Measurements from ENCODE around the gene CUL3. TPM values are rescaled to one million over a fixed set of nuclear protein-coding genes. Genes with fewer than 3 reads are reported as not detected.
"Not testable (repeated sequence)": the region's sequence is repeated elsewhere in the genome, so short reads cannot be mapped to it uniquely, and the experiment has no call there.

The CUL3 gene
- total and polyA plus RNA-seq, 3 donors from 2014 or later: 184 to 442 (median 256) TPM

- TF ChIP-seq CTCF (IDR thresholded peaks at IDR 0.05) (no peak), POLR2A (IDR thresholded peaks at IDR 0.05) (no peak)
- Histone ChIP-seq H3K9me3 (no peaks in the 10 kb centered on the region), H3K27ac (no peak overlapping the region), H3K4me3 (no peak overlapping the region), H3K27me3 (no peaks in the 10 kb centered on the region), H3K36me3 (ENCODE audit: low read depth, missing control alignments) (no peaks in the 10 kb centered on the region), H3K4me1 (peaks cover 4% of the 10 kb centered on the region)
- DNase-seq: no peak
- intact Hi-C loops (cut with DNase I; ENCODE audit: low total_unique reads): no loop called here
- 64 to 93% methylated on average over 2 to 3 of the region's 3 CpGs for WGBS, 2 donors
Measured at GRCh38 chr2:224528171-224528570, 57.0 kb downstream of the CUL3 start.

- Histone ChIP-seq H3K27ac (no peak overlapping the region), H3K36me3 (ENCODE audit: low read depth, missing control alignments) (no peaks in the 10 kb centered on the region), H3K4me3 (no peak overlapping the region), H3K27me3 (no peaks in the 10 kb centered on the region), H3K9me3 (no peaks in the 10 kb centered on the region), H3K4me1 (peaks cover 4% of the 10 kb centered on the region)
- WGBS, 2 donors: 76 to 95% methylated on average over 1 of the region's 1 CpG
- TF ChIP-seq POLR2A (IDR thresholded peaks at IDR 0.05) (no peak), CTCF (IDR thresholded peaks at IDR 0.05) (no peak)
- intact Hi-C loops (cut with DNase I; ENCODE audit: low total_unique reads): no loop called here
- no peak for DNase-seq
Measured at GRCh38 chr2:224525774-224526173, 59.4 kb downstream of the CUL3 start.

GRCh38 chr2:224524657-224525056 is 60.5 kb downstream of the CUL3 start:
- H3K27me3 ChIP-seq: no peaks in the 10 kb centered on the region
- DNase-seq: no peak
- TF ChIP-seq POLR2A (IDR thresholded peaks at IDR 0.05) (no peak), CTCF (IDR thresholded peaks at IDR 0.05) (no peak)
- no peak overlapping the region for H3K4me3 ChIP-seq
- intact Hi-C loops (cut with DNase I; ENCODE audit: low total_unique reads): no loop called here
- peaks cover 4% of the 10 kb centered on the region for H3K4me1 ChIP-seq
- H3K36me3 ChIP-seq (ENCODE audit: low read depth, missing control alignments): no peaks in the 10 kb centered on the region
- no peak overlapping the region for H3K27ac ChIP-seq
- no peaks in the 10 kb centered on the region for H3K9me3 ChIP-seq
- WGBS, 2 donors: 82 to 87% methylated on average over 2 of the region's 2 CpGs

- Histone ChIP-seq H3K27ac (no peak overlapping the region), H3K36me3 (ENCODE audit: low read depth, missing control alignments) (no peaks in the 10 kb centered on the region), H3K4me1 (peaks cover 4% of the 10 kb centered on the region), H3K27me3 (no peaks in the 10 kb centered on the region), H3K9me3 (no peaks in the 10 kb centered on the region), H3K4me3 (no peak overlapping the region)
- 90% methylated on average over 6 of the region's 6 CpGs for WGBS, 2 donors
- no peak for DNase-seq
- TF ChIP-seq CTCF (IDR thresholded peaks at IDR 0.05) (no peak), POLR2A (IDR thresholded peaks at IDR 0.05) (no peak)
- intact Hi-C loops (cut with DNase I; ENCODE audit: low total_unique reads): no loop called here
Measured at GRCh38 chr2:224523626-224524577, 61.3 kb downstream of the CUL3 start.

GRCh38 chr2:224522483-224522882 is 62.7 kb downstream of the CUL3 start:
- H3K27ac ChIP-seq; H3K27me3 ChIP-seq; intact Hi-C loops (cut with DNase I; ENCODE audit: low total_unique reads); H3K36me3 ChIP-seq (ENCODE audit: low read depth, missing control alignments); H3K4me3 ChIP-seq; H3K4me1 ChIP-seq; H3K9me3 ChIP-seq; DNase-seq: not testable (repeated sequence)
- WGBS, 2 donors: 95 to 96% methylated on average over 10 of the region's 10 CpGs
